Right lung (tissue), 5 donors: ENCODE data around the gene GADL1. TPM values are rescaled to one million over a fixed set of nuclear protein-coding genes. Genes with fewer than 3 reads are reported as not detected.

Experiments
- DNase-seq, 2 donors: peaks; one replicate each; pipeline ENCODE4 v3.0.0-alpha.2; 2013
- polyA plus RNA-seq, 5 donors: library from polyadenylated mRNA; unstranded; fragments of 120-200 nt; gene quantifications; one replicate each; pipeline versions ENCODE4 v1.2.1 to v1.2.3, GENCODE V29; 2013; ENCODE audit warnings: inconsistent platforms in 1 of 5, low replicate concordance in 1 of 5; ENCODE audit not compliant: insufficient read length in 5 of 5, insufficient read depth in 1 of 5

GADL1 gene
- polyA plus RNA-seq, 5 donors: 0.88 to 2.7 (median 1.1) TPM

- no peak for DNase-seq
These were observed 217.1 kb downstream of the GADL1 start for GRCh38 chr3:30677347-30677685.

- no peak for DNase-seq
These were observed 217.8 kb downstream of the GADL1 start for GRCh38 chr3:30676424-30677346.
